HG03280 (cell line): ENCODE data around the gene ZNF30.
"Not testable (repeated sequence)": the region's sequence is repeated elsewhere in the genome, so short reads cannot be mapped to it uniquely, and the experiment has no call there.

Experiments
- ATAC-seq: cut with Tn5 transposase; IDR thresholded peaks from one replicate; pipeline ENCODE4 v1.9.1; 2021; ENCODE audit warnings: mild to moderate bottlenecking, moderate library complexity; ENCODE audit not compliant: unreplicated experiment

The ZNF30 gene

DNA sequence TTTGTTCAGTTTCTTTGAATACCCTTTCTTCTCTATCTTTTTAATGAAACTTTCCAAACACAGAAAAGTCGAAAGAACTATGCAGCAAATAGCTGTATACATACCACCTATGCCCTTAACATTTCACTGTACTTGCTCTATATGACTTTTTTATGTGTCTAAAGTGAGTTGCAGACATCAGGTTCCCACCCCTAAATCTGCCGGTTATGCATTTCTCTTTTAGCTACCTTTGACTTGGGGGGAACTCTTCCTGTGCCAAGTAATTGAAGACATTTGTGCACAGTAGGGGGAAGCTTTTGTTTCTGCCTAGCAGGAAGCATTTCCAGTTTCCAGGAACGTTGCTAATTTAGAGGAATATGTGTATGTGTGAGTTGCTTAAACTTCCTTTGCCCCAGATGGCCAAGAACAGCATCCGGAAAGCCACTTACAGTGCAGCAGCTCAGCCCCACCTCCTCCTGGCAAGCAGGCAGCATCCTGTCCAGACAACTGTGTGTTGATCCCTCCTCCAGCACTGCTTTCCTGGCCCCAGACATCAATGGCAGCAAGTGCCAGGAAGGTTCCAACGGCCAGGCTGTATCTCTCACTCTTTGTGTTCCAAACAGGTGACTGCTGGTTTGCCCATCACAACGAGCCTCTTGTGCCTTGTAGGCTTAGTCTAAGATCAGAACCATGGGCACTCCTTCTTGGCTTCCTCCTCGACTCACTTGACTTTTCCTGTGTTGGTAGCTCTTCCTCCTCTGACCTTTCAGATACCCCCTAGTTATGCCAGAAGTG is 58.7 kb downstream of the ZNF30 start:
- ATAC-seq, result no peak

DNA sequence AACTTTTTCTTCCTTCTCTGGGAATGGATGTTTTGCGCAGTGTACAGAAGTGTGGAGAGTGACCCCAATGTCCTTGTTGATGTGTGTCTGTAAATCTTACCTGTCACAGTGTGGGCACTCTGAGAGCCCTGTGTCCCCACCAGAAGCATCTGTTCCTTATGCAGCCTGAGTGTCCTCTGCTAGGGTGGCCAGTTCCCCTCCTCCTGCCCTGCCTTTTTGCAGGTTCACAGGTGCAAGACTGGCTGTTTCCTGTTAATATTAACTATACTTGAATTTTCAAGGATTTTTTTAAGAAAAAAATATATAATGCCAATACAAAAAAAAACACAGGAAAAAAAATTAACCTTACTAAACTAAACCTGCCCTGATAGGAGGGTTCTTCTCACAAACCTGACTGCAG is 61.4 kb downstream of the ZNF30 start:
- ATAC-seq, result no peak

DNA sequence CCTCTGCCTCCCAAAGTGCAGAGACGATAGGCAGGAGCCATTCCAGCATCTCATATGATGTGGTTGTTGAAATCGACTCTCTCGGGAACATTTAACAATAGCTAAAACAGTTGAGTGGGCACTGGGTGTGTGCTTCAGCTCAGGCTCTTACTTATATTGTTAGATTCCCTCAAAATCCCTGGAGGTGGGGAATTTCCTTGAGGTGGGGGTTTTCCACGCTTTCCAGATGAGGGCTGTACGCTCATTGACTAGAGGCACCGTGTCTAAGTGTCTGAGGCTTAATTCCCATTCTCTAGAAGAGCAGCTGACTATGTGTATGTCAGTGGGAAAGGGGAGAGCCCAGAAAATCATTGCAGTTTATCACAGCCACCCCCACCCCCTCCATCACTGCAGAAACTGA is 62.6 kb downstream of the ZNF30 start:
- ATAC-seq, result no peak

DNA sequence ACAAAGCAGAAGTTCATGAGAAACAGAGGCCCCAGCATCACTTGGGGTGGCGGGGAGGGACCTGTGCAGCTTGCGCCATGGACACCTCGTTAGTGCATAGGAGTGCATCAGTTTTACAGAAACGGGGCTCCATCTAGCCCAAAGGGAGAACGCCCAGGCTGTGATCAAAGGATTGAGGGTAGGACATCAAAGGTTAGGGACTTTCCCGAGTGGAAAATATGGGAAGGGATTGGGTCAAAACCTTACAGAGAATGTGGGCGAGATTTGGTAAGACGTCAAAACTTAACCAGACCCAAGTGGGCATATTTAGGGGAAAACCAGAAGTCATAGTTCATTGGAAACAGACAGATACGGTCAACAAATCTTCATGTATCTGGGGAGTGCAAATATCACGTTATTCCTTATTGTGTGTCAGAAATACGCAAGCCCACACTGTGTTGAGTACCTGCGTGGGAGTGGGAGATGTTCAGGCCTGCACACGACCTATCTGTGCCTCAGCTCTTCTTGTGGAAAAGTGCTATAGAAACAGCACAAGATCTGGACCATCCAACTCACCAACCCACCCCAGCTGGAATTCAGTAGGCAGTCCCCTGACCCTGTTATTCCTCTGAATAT is 64.0 kb downstream of the ZNF30 start:
- ATAC-seq, result no peak

DNA sequence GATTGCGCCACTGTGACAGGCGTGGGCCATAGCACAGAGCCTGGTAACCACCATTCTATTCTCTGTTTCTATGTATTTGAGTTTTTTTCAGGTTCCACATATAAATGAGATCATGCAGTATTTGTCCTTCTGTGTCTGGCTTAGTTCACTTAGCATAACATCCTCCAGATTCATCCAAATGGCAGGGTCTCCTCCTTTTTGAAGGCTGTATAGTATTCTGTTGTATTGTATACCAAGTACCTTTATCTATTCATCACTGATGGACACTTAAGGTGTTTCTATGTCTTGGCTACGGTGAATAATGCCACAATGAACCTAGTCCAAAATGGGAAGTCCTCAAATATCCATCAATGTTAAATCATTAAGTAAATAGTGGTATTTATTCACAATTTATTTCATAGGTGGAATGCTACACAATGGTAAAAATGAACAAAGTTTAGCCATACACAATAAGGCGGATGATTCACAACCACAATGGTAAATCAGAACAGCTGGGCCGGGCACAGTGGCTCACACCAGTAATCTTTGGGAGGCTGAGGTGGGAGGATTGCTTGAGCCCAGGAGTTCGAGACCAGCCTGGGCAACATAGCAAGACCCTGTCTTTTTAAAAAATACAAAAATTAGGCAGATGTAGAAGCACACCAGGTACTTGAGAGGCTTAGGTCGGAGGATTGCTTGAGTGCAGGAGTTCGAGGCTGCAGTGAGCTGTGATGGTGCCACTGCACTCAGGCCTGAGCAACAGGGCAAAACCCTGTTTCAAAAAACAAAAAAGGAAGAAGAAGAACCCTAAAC is 65.0 kb downstream of the ZNF30 start:
- ATAC-seq, result no peak

DNA sequence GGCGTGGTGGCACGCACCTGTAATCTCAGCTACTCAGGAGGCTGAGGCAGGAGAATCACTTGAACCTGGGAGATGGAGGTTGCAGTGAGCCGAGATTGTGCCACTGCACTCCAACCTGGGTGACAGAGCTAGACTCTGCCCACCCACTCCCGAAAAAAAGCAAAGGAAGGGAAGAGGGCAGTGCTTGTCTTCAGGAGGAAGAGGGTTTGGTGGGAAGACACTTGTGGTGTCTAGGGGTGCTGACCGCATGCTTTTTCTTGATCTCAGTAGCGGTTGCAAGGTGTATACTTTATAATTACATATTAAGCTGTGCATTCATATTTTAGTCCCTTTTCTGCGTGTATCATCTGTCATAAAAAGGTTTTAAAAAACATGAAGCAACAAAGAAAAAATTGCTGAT is 65.9 kb downstream of the ZNF30 start:
- ATAC-seq, result not testable (repeated sequence)

DNA sequence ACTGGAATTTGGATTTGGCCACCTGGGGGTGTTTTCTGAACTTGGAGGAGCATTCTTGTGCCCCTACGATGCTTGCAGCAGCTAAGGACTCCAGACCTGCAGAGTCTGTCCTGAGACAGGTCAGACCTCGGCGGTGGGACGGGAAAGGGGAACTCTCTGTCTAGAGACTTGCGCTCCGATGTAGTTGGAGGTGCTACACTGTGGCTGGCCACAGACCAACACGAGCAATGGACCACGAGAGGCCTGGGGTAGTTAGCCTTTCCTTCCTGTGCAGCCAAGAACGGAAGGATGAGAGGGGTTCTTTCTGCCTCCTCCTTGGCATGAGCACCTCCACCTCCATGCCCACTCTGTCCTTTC is 67.6 kb downstream of the ZNF30 start:
- ATAC-seq, result no peak
